A172 (cell line): ENCODE measurements around the gene FIZ1. TPM values are rescaled to one million over a fixed set of nuclear protein-coding genes. Genes with fewer than 3 reads are reported as not detected.

Experiments
- DNase-seq: peaks from one replicate; pipeline ENCODE4 v3.0.0-alpha.2; 2015; ENCODE audit warnings: low spot score
- total RNA-seq: library from RNA; depleted of rRNA; stranded (reverse); fragments of >200 nt; shearing (Covaris generic); gene quantifications from 2 replicates; pipeline ENCODE4 v1.2.3, GENCODE V29; 2014; rRNA removed

Gene FIZ1, protein sequence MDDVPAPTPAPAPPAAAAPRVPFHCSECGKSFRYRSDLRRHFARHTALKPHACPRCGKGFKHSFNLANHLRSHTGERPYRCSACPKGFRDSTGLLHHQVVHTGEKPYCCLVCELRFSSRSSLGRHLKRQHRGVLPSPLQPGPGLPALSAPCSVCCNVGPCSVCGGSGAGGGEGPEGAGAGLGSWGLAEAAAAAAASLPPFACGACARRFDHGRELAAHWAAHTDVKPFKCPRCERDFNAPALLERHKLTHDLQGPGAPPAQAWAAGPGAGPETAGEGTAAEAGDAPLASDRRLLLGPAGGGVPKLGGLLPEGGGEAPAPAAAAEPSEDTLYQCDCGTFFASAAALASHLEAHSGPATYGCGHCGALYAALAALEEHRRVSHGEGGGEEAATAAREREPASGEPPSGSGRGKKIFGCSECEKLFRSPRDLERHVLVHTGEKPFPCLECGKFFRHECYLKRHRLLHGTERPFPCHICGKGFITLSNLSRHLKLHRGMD
- 11.5 and 11.7 TPM in 2 replicates for total RNA-seq

DNA sequence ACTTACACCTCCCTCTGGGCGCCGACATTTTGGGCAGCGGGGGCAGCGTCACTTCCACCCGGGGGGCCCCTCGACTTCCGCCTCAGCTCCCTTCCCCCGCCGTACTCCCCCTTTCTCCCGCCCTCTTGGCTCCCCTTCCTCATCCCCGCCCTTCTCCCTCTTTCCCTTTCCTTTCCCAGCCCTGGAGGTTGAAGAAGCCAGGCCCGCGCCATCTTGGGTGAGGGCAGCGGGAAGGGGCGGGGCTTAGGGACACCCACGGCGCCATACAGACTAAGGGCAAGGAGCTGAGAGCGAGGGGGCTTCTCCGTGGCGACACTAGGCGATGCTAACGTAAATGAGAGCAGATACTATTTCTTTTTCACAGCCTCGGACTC is at the start of gene FIZ1:
Gene FIZ1 (minus strand): TSS at position 50 of the 374 bp plus-strand sequence. CDS start 1,652 bp downstream, outside the sequence.
- peak; percentile 99 for DNase-seq

DNA sequence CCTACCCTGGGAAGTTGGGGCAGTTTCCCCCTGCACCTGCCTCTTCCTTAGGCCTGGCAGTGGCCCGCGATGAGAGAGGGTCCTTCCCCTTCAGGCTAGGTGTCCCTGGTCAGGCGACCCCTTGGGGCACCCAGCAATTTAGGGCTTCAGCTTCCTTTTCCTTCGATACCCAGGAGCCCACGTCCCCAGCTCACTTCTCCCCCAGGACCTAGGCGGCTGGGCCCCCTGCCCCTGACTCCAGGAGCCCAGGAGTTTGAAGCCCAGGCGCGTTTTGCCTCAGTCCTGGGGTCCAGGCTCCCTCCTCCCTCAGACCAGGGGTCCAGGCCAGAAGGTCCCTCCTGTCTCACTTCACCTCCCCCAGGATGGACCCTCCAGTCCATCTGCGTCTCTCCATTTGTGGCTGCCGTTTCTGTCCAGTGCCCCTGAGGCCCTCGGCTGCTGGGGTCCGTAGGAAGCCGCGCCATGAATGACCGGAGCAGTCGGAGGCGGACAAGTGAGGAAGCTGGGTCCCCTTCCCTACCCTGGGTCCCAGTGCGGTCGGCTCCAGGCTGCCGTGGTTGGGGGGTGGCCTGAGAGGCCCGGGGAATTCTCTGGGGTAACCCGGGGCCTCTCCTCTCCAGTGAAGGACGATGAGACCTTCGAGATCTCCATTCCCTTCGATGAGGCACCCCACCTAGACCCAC is 49.4 kb upstream of the FIZ1 start:
- no peak for DNase-seq

DNA sequence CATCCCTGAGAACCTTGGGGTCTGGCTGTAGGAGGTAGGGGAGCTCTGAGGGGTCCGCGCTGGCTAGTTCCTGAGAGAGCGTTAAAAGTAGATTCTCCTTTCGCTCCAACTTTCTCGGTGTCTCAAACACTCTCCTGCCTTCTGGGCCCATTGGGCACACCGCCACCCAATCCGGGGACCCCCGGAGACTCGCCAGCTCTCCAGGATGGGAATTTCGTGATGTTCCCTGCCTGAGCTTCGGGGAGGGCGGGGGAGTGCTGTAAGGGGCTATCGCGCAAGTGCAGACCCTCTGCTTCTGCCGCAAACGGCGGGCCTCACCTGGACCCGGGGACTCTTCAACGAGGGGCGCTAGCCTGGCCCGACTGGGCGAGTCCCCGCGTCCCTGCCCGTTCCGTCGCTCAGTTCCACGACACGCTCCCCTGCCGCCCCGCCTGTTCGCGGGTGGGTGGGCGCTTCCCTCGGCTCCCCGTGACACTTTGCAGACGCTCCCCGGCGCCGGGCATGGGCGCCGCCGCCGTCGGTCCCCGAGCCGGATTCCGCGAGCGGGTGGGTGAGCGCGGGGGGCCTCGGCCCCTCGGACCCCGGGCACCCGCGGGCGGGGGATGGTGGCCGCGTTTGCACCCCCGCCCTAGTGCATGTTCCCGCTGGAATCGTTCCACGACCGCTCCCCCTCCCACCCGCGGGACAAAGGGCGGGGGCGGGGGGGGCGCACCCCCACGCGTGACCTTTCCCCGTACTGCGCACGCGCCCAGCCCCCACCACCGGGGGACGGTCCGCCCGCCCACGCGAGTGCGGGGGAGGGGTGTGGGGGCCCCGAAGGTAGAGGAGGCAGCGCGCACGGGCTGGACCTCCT is 48.6 kb upstream of the FIZ1 start, which contains the start of gene CCDC106:
Gene CCDC106 (plus strand): TSS at position 481 of the 853 bp plus-strand sequence. CDS start 835 bp downstream, outside the sequence.
- no peak for DNase-seq

DNA sequence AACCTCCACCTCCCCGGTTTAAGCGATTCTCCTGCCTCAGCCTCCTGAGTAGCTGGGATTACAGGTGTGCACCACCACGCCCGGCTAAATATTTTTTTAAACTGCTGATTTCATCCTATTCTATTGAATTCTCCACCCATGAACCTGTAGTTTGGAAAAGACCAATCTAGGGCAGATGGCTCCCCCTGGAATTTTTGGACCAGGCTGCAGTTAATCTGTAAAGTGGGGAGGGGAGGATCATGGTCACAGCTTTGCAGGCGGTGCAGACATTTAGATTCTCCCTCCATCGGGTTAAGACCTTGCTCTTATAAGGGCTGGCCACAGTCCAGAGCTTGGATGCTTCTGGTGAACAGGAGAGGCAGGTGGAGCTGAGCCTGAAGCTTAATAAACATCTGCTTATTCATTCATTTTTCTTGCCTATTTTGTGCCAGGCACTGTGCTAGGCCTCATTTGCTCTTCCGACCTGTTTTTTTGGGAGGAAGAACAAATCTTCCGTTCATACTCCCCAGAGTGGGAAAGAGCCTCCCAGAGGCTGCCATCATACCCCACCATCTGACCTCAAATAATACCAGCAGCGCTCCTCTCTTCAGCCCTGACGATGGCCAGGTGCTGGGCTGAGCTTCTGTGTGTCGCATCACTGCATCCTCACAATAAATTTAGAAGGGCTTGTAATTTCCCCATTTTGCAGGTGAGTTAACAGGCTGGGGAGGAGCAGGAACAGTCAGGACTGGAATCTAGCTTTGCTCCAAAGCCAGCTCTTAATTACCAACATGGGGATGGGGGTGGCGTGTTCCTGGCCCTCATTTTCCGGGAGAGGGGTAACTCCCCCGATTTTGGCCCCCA is 47.8 kb upstream of the FIZ1 start:
- DNase-seq, result no peak

DNA sequence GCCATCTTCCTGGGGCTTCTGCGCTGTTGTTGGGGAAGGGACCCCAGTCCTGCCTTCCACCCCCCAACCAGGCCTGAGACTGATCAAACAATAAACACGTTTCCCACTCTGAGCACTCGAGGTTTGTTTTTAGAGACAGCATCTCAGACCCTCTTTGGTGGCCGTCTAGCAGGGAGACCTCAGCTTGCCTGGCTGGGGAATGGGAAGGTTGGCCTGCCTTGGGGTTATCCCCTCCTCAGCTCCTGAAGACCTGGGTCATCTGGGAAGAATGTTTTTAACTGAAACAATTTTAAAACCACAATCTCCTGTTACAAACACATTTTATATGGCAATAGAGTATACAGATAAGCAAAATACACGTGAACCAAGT is 46.2 kb upstream of the FIZ1 start:
- DNase-seq, result no peak

DNA sequence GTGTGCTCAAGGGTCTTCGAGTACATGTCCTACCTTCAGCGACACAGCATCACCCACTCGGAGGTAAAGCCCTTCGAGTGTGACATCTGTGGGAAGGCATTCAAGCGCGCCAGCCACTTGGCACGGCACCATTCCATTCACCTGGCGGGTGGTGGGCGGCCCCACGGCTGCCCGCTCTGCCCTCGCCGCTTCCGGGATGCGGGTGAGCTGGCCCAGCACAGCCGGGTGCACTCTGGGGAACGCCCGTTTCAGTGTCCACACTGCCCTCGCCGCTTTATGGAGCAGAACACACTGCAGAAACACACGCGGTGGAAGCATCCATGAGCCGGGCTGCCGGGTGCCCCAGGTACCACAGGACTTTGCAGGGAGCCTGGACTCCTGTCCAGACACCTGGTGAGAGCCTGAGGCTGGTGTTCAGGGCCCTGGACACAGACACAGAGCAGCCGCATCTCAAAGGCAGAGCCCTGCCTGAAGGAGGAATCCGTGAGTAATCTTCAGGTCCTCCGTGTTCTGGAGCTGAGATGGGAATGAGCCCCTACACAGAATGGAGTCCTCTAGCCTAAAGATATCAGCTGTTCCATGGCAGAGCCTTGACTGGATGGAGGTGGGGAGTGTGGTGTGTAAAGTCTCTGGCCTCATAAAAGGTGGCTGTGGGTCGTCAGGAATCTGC is 45.7 kb upstream of the FIZ1 start:
- no peak for DNase-seq

DNA sequence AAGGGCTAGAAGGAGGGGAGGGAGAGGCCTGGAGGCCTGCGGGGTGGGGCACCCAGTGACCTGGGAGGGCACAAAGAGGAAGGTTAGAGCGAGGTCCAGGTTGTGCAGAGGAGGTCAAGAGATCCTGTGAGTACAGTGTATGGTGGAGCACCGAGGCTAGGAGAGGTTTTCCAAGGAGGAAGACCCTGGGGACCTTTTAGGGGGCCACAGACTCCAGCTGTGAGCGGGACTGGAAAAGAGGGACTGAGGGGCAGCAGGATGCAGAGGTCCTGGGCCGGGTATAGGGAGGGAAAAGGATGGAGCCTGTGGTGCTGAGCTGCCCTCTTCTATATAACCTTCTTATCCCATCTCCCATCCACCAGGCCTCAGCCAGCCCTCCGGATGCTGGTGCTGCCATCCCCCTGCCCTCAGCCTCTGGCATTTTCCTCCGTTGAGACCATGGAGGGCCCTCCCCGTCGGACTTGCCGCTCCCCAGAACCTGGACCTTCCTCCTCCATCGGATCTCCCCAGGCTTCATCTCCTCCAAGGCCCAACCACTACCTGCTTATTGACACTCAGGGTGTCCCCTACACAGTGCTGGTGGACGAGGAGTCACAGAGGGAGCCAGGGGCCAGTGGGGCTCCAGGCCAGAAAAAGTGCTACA is 45.0 kb upstream of the FIZ1 start:
- no peak for DNase-seq

DNA sequence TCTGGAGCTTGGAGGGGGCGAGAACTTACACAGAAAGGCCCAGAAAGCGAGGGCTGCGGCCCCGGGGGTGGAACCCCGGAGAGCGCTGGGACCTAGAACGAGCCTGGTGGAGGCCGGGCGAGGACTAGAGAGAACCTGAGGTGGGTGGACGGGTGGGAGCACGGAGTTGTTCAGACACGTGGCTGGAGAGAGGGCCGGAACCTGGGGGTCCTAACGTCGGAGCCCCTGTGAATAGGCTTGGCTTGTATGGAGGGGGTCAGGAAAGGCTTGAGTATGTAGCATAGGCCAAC is 44.5 kb upstream of the FIZ1 start:
- DNase-seq, result no peak

DNA sequence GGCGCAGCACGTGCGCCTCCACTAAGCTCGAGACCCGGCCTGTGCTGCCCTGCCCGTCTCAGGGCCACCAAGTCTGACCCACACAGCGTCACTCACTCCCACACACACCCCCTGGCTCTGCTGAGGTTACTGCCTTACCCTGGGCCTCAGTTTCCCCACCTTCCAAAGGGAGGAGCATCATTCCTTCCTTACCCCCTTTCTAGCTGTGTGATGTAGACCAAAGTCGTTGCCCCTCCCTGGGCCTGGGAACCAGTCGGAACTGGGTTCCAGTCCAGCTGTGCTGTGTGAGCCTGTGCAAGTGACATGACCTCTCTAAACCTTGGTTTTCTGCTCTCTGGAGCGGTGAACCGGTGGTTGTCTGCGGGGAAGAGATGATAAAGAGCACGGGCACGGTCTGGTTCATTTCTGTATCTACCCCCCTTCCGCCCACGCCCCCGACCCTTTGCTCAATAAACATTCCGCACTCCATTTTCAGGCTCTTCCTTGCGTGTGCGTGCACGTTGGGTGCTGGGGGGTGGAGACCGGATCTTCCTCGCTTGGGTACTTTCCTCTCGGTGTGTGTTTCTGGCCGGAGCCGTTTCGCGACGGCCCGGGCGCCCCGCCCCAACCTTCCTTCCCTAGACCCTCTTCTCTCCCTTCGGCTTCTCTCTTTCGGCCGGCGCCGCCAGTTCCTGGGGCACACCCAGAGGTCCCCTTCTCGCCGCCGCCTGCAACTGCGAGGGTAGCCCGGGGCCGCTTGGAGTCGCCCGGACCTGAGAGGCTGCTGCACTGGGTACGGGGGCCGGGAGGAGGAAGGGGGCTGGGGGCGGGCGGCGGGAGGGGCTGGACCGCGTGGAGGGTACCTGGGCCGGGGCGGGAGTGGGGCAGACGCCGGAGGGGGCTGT is 43.9 kb upstream of the FIZ1 start, which contains the start of gene ZNF581:
Gene ZNF581 (plus strand): TSS at position 647 of the 884 bp plus-strand sequence. CDS start 923 bp downstream, outside the sequence.
- peak; percentile 66 for DNase-seq

DNA sequence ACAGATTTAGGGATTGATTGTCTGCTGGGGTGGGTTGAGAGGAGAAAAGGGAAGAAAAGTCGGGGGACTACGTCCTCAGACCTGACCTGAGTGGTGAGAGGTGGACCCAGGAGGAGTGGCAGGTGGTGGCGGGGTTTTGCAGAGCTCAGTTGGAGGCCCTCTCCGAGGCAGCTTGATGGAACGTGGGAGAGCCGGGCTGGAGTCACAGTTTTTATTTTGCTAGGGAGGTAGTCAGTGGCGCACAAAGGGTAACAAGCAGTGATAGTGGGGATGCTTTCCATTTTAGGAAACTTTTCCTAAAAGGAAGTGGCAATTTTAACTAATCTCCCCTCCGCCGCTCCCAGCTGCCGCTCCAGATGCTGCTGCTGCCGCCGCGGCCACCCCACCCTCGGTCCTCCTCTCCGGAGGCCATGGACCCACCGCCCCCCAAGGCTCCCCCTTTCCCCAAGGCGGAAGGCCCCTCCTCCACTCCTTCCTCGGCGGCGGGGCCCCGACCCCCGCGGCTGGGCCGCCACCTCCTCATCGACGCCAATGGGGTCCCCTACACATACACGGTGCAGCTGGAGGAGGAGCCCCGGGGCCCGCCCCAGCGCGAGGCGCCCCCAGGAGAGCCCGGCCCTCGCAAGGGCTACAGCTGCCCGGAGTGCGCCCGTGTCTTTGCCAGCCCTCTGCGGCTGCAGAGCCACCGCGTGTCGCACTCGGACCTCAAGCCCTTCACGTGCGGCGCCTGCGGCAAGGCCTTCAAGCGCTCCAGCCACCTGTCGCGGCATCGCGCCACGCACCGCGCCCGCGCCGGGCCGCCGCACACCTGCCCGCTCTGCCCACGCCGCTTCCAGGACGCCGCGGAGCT is 43.1 kb upstream of the FIZ1 start:
- DNase-seq, result no peak

DNA sequence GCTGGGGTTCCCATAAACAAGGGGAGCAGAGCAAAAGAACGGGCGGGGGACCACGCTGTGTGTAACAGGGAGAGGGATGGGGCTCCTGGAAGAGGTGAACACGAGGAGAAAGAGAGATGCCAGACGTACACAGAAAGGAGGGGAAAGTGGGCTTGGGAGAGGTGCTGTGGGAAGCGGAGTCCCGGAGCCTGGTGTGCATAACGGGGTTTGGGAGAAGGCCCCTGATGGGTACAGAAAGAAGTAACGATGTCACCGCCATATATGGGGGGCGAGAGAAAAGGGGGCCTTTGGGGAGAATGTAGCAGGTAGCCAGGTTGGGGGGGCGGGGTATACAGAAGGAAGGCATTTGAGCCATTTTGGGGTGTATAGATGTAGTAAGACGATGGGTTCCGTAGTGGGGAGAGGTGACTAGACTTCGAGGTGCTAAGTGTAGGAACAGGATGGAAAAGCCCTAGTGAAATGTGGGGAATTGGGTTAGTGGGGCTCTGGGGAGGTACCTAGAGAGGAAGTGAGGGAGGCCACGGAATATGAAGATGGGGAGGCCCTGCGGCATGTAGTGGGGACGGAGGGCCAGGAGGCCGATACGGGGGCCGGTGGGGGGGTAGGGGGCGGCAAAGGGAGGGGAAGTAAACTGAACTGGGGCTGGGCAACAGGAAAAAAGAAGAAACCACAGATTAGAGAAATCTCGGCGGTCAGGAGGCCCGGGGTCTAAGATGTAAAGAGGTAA is 42.3 kb upstream of the FIZ1 start:
- no peak for DNase-seq

DNA sequence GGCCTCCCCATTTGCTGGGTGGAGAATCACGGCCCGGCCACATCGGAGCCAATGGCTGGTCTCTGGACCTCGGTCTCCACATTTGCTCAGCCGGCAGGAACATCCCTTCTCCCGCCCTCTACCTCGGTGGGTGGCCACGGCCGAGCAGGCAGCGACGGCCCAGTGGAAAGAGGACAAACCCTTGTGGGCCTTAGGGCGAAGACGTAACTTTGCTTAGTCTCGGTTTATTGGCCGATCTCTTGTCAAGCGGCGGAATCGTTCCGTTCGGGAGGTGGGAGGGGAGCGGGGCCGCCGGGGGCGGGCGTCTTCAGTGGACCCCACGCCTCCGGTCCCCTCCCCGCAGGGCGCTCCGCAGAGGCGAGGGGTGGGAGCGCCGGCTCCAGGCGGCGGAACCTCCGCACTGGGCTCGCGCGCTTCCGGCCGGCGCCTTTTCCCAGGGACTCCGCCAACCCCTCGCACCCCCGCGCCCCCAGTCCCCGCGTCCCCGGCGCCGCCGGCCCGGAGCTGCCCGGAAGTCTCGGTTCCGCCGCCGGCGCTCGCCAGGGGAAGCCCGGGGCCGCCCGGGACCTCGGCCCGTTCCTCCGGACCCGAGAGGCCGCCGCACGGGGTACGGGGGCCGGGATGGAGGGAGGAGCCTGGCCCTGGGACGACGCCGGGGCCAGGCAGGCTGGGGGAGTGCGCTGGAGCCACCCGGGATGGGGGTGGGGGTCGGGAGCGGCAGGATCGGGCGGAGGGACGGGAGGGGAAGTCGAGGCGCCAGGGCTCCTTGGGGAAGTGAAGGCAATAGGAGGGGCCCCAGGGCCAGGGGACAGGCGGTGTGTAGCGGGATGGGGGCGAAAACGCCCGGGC is 41.5 kb upstream of the FIZ1 start, which contains the start of gene ZNF580:
Gene ZNF580 (plus strand): TSS at position 426 of the 849 bp plus-strand sequence. CDS start 1,507 bp downstream, outside the sequence.
- DNase-seq, result peak; percentile 46

DNA sequence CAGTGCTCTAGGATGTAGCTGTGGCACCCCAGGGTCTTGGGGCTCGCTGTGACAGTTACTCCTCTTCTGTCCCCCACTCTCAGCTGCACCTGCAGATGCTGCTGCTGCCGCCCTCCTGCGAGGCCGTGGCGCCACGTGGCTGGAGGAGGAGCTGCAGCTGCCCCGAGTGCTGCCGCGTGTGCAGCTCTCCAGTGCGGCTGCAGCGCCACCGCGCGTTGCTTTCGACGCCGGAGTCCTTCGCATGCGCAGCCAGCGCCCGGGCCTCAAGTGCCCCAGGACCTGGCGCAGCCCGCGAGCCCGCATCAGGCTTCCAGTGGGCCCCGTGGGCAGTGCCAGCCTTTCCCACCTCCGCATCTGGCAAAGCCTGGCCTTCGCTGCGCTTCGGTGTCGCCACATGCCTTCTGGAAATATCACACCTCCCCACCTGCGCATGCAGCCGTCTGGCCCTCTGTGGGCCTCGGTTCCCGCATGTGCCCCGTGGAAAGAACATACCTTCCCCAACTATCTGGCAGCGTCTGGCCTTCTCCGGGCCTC is 40.8 kb upstream of the FIZ1 start:
- DNase-seq, result no peak

DNA sequence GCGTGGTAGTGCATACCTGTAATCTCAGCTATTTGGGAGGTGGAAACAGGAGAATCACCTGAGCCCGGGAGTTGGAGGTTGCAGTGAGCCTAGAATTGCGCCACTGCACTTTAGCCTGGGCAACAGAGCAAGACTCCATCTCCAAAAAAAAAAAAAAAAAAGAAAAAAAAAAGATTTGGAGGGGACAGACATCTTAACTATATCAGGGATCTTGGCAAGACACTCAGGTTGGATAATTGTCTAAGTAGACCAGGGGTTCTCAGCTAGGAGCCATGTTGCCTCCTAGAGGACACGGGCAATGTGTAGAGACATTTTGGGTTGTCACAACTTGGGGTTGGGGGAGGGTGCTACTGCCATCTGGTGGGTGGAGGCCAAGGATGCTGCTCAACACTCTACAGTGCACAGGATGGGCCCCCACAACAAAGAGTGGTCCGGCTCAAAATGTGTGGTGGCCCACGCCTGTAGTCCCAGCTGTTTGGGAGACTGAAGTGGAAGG is 39.6 kb upstream of the FIZ1 start:
- DNase-seq, result peak; percentile 69

DNA sequence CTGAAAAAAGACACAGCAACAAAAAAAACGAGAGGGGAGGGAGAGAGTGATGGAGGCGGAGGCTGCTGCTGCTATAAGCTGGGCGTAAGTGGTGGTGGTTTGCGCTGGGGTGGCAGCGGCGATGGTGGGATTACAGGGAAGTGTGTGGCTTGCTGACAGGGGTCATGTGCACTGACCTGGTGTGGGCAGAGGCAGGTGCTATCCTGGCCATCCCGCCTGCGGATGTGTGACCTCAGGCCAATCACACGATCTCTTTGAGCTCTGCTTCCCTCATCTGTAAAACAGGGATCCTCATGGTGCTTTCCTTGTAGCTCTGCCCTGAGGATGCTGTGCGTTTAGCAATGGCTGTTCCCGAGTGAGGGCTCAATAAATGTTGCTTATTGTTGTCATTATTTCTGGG is 38.2 kb upstream of the FIZ1 start:
- no peak for DNase-seq

DNA sequence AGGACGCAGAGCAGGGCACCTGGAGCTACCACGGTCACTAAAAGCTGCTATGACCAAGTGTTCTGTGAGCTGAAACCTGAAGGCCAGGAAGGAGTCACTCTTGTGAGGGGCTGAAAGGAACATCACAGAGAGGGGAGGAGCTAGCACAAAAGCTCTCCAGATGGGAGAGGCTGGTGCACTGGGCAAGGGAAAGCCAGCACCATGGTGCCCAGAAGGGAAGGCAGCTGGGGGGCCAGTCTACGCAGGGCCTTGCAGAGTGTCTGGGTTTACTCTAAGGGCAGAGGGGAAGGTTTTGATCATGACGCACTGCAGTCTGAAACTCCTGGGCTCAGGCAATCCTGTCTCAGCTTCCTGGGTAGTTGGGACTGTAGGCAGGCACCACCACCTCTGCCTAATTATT is 37.4 kb upstream of the FIZ1 start:
- no peak for DNase-seq
